Mononuclear cell (primary cell): ENCODE measurements around the gene LRP6. TPM values are rescaled to one million over a fixed set of nuclear protein-coding genes. Genes with fewer than 3 reads are reported as not detected.

Experiments
- H3K27me3 ChIP-seq: 2 replicates; pipeline ENCODE4 v1.6.0; 2011; ENCODE audit warnings: low read length, control low read depth; ENCODE audit not compliant: insufficient read depth
- H3K4me1 ChIP-seq: 2 replicates; pipeline ENCODE4 v1.5.1; 2011; ENCODE audit warnings: mild to moderate bottlenecking, low read length, control low read depth; ENCODE audit not compliant: insufficient read depth
- H3K4me3 ChIP-seq: 2 replicates; pipeline ENCODE4 v1.5.1; 2011; ENCODE audit warnings: mild to moderate bottlenecking, low read length, moderate library complexity
- H3K9me3 ChIP-seq: 2 replicates; pipeline ENCODE4 v1.5.1; 2011; ENCODE audit warnings: low read depth, mild to moderate bottlenecking, control low read depth, low read length
- total RNA-seq: library from RNA; depleted of rRNA; stranded (reverse); fragments of >200 nt; gene quantifications from one replicate; pipeline ENCODE4 v1.2.3, GENCODE V29; 2012

The LRP6 gene
- total RNA-seq, 1 donor = 4.9 TPM

GRCh38 chr12:12212769-12213168 is 54.1 kb downstream of the LRP6 start:
- no peaks in the 10 kb centered on the region for H3K27me3 ChIP-seq
- H3K4me1 ChIP-seq = no peaks in the 10 kb centered on the region
- no peaks in the 10 kb centered on the region for H3K9me3 ChIP-seq
- H3K4me3 ChIP-seq = no peak overlapping the region

- no peaks in the 10 kb centered on the region for H3K9me3 ChIP-seq
- no peaks in the 10 kb centered on the region for H3K27me3 ChIP-seq
- no peak overlapping the region for H3K4me3 ChIP-seq
- no peaks in the 10 kb centered on the region for H3K4me1 ChIP-seq
These were observed 55.9 kb downstream of the LRP6 start for GRCh38 chr12:12210983-12211382.

GRCh38 chr12:12210416-12210815 is 56.4 kb downstream of the LRP6 start:
- Histone ChIP-seq H3K4me1 (no peaks in the 10 kb centered on the region), H3K9me3 (no peaks in the 10 kb centered on the region), H3K27me3 (no peaks in the 10 kb centered on the region), H3K4me3 (no peak overlapping the region)

GRCh38 chr12:12209675-12210074 is 57.2 kb downstream of the LRP6 start:
- Histone ChIP-seq H3K4me1 (no peaks in the 10 kb centered on the region), H3K27me3 (no peaks in the 10 kb centered on the region), H3K4me3 (no peak overlapping the region), H3K9me3 (no peaks in the 10 kb centered on the region)

GRCh38 chr12:12209043-12209442 is 57.8 kb downstream of the LRP6 start:
- Histone ChIP-seq H3K9me3 (no peaks in the 10 kb centered on the region), H3K4me1 (no peaks in the 10 kb centered on the region), H3K27me3 (no peaks in the 10 kb centered on the region), H3K4me3 (no peak overlapping the region)

GRCh38 chr12:12207746-12208145 is 59.1 kb downstream of the LRP6 start:
- no peaks in the 10 kb centered on the region for H3K27me3 ChIP-seq
- no peaks in the 10 kb centered on the region for H3K4me1 ChIP-seq

GRCh38 chr12:12206776-12207388 is 60.0 kb downstream of the LRP6 start:
- H3K4me3 ChIP-seq = no peak overlapping the region
- H3K27me3 ChIP-seq = no peaks in the 10 kb centered on the region

More at GRCh38 chr12:12207746-12208145, 59.1 kb downstream of the LRP6 start:
- Histone ChIP-seq H3K9me3 (no peaks in the 10 kb centered on the region), H3K4me3 (no peak overlapping the region)

GRCh38 chr12:12202747-12203146 is 64.1 kb downstream of the LRP6 start:
- H3K4me3 ChIP-seq = no peak overlapping the region
- H3K27me3 ChIP-seq = no peaks in the 10 kb centered on the region
- no peaks in the 10 kb centered on the region for H3K9me3 ChIP-seq
- H3K4me1 ChIP-seq = no peaks in the 10 kb centered on the region

More at GRCh38 chr12:12206776-12207388, 60.0 kb downstream of the LRP6 start:
- Histone ChIP-seq H3K4me1 (no peaks in the 10 kb centered on the region), H3K9me3 (no peaks in the 10 kb centered on the region)

- Histone ChIP-seq H3K27me3 (no peaks in the 10 kb centered on the region), H3K4me3 (no peak overlapping the region), H3K9me3 (no peaks in the 10 kb centered on the region), H3K4me1 (no peaks in the 10 kb centered on the region)
These were observed 64.7 kb downstream of the LRP6 start for GRCh38 chr12:12202105-12202504.

- H3K9me3 ChIP-seq = no peaks in the 10 kb centered on the region
- no peak overlapping the region for H3K4me3 ChIP-seq
- no peaks in the 10 kb centered on the region for H3K27me3 ChIP-seq
- H3K4me1 ChIP-seq = no peaks in the 10 kb centered on the region
These were observed 65.5 kb downstream of the LRP6 start for GRCh38 chr12:12201274-12201758.

- Histone ChIP-seq H3K9me3 (no peaks in the 10 kb centered on the region), H3K4me3 (no peak overlapping the region), H3K4me1 (no peaks in the 10 kb centered on the region), H3K27me3 (no peaks in the 10 kb centered on the region)
These were observed 66.5 kb downstream of the LRP6 start for GRCh38 chr12:12200363-12200762.

- Histone ChIP-seq H3K27me3 (peaks cover 4% of the 10 kb centered on the region), H3K4me1 (no peaks in the 10 kb centered on the region), H3K4me3 (no peak overlapping the region), H3K9me3 (no peaks in the 10 kb centered on the region)
These were observed 68.7 kb downstream of the LRP6 start for GRCh38 chr12:12198124-12198523.

- Histone ChIP-seq H3K27me3 (peaks cover 4% of the 10 kb centered on the region), H3K9me3 (no peaks in the 10 kb centered on the region), H3K4me1 (no peaks in the 10 kb centered on the region), H3K4me3 (no peak overlapping the region)
These were observed 69.7 kb downstream of the LRP6 start for GRCh38 chr12:12197128-12197527.

GRCh38 chr12:12195516-12195915 is 71.3 kb downstream of the LRP6 start:
- no peaks in the 10 kb centered on the region for H3K4me1 ChIP-seq
- peaks cover 7% of the 10 kb centered on the region for H3K27me3 ChIP-seq
- no peak overlapping the region for H3K4me3 ChIP-seq
- H3K9me3 ChIP-seq = no peaks in the 10 kb centered on the region

- peaks cover 7% of the 10 kb centered on the region for H3K27me3 ChIP-seq
- no peaks in the 10 kb centered on the region for H3K4me1 ChIP-seq
- no peaks in the 10 kb centered on the region for H3K9me3 ChIP-seq
These were observed 71.8 kb downstream of the LRP6 start for GRCh38 chr12:12195081-12195480.

GRCh38 chr12:12194206-12194605 is 72.6 kb downstream of the LRP6 start:
- no peaks in the 10 kb centered on the region for H3K4me1 ChIP-seq
- H3K27me3 ChIP-seq = peaks cover 7% of the 10 kb centered on the region
- no peak overlapping the region for H3K4me3 ChIP-seq

More at GRCh38 chr12:12195081-12195480, 71.8 kb downstream of the LRP6 start:
- H3K4me3 ChIP-seq = no peak overlapping the region

More at GRCh38 chr12:12194206-12194605, 72.6 kb downstream of the LRP6 start:
- H3K9me3 ChIP-seq = no peaks in the 10 kb centered on the region
